ENCODE data around the gene RNASEH2A. TPM values are rescaled to one million over a fixed set of nuclear protein-coding genes. Genes with fewer than 3 reads are reported as not detected.
A peak's percentile ranks its signal among the peaks of the same experiment; 100 is the strongest.

The RNASEH2A gene
- total and polyA plus RNA-seq, 4 experiments from 2014 or later, result 10.5 to 23.5 (median 14.7) TPM

GRCh38 chr19:12785431-12786031, 20.9 kb upstream of the RNASEH2A start:
- POLR2A ChIA-PET (ENCODE audit: partially characterized antibody), result interaction anchor here (1.1 to 20.0 kb wide), 2 partner anchors 9 to 67 kb away, joined by 3 to 1162 read pairs; partner anchors contain the start of gene HOOK2
- Histone ChIP-seq H3K4me1 (ENCODE audit: insufficient read depth, low read length) (peaks cover 71% of the 10 kb centered on the region), H3K9me3 (ENCODE audit: control insufficient read depth in 1 of 2, low read length in 2 of 2) (no peaks in the 10 kb centered on the region), H3K27ac (ENCODE audit: low read depth, low read length) (peak overlapping the region; percentile 99), H3K4me3 (ENCODE audit: low read length in 2 of 2) (no peak overlapping the region), H3K36me3 (ENCODE audit: insufficient read depth, low read length) (no peaks in the 10 kb centered on the region), H3K27me3 (ENCODE audit: insufficient read depth, low read length) (no peaks in the 10 kb centered on the region)
- H3K4me1 Mint-ChIP-seq, result peaks cover 16 to 36% (median 26%) of the 10 kb centered on the region in 4 donors
- intact Hi-C loops (cut with micrococcal nuclease), result no loop called here
- no peaks in the 10 kb centered on the region for H3K27me3 Mint-ChIP-seq
- DNase-seq, result peak in 1 of 5 donors; percentile 24
- CTCF ChIA-PET (ENCODE audit: partially characterized antibody), result interaction anchor here (1.0 to 1.1 kb wide), 2 partner anchors 9 to 11 kb away, joined by 4 read pairs; no protein-coding TSS in a partner anchor
- H3K36me3 Mint-ChIP-seq, result peaks cover 0 to 5% of the 10 kb centered on the region in 2 donors
- peaks cover 0 to 1% (median 0%) of the 10 kb centered on the region in 8 donors for H3K9me3 Mint-ChIP-seq
- no peak overlapping the region for H3K27ac Mint-ChIP-seq
- no peak overlapping the region for H3K4me3 Mint-ChIP-seq

- Histone ChIP-seq H3K9me3 (ENCODE audit: control insufficient read depth in 1 of 2, low read length in 2 of 2) (no peaks in the 10 kb centered on the region), H3K27me3 (ENCODE audit: insufficient read depth, low read length) (no peaks in the 10 kb centered on the region), H3K36me3 (ENCODE audit: insufficient read depth, low read length) (no peaks in the 10 kb centered on the region), H3K4me1 (ENCODE audit: insufficient read depth, low read length) (peaks cover 75% of the 10 kb centered on the region), H3K4me3 (ENCODE audit: low read length in 2 of 2) (no peak overlapping the region), H3K27ac (ENCODE audit: low read depth, low read length) (peak overlapping the region; percentile 99)
- intact Hi-C loops (cut with micrococcal nuclease), result no loop called here
- H3K27me3 Mint-ChIP-seq, result no peaks in the 10 kb centered on the region
- peak overlapping the region in 2 of 8 donors; percentile 12 to 33 for H3K4me3 Mint-ChIP-seq
- peaks cover 22 to 41% (median 31%) of the 10 kb centered on the region in 4 donors for H3K4me1 Mint-ChIP-seq
- DNase-seq, result peak in 1 of 5 donors; percentile 54
- peak overlapping the region in 6 of 7 donors; percentile 29 to 99 (median 66) for H3K27ac Mint-ChIP-seq
- peaks cover 0 to 3% (median 0%) of the 10 kb centered on the region in 8 donors for H3K9me3 Mint-ChIP-seq
- ChIA-PET CTCF (ENCODE audit: partially characterized antibody) (interaction anchor here (0.7 to 3.2 kb wide), 4 partner anchors 8 to 10 kb away, joined by 3 to 14 read pairs (median 4); no protein-coding TSS in a partner anchor), POLR2A (ENCODE audit: partially characterized antibody) (interaction anchor here (1.1 to 20.0 kb wide), 3 partner anchors 10 to 68 kb away, joined by 3 to 1162 read pairs (median 13); partner anchors contain the start of gene HOOK2)
- peaks cover 0 to 11% of the 10 kb centered on the region in 2 donors for H3K36me3 Mint-ChIP-seq
These were observed 20.1 kb upstream of the RNASEH2A start for GRCh38 chr19:12786141-12786870.

DNA sequence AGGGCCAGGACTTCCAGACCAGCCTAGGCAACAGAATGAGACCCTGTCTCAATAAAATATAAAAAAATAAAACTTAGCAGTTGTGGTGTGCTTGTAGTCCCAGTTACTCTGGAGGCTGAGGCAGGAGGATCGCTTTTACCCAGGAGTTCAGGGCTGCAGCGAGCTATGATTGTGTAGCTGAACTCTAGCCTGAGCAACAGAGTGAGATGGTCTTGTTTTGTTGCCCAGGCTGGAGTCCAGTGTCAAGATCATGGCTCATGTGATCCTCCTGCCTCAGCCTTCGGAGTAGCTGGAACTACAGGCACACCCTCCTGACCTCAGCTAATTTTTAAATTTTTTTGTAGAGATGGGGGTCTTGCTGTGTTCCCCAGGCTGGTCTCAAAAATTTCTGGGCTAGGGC, 19.4 kb upstream of the RNASEH2A start:
- H3K27me3 Mint-ChIP-seq, result no peaks in the 10 kb centered on the region
- Histone ChIP-seq H3K27ac (ENCODE audit: low read depth, low read length) (peak overlapping the region; percentile 99), H3K36me3 (ENCODE audit: insufficient read depth, low read length) (no peaks in the 10 kb centered on the region), H3K9me3 (ENCODE audit: control insufficient read depth in 1 of 2, low read length in 2 of 2) (no peaks in the 10 kb centered on the region), H3K27me3 (ENCODE audit: insufficient read depth, low read length) (no peaks in the 10 kb centered on the region), H3K4me3 (ENCODE audit: low read length in 2 of 2) (no peak overlapping the region), H3K4me1 (ENCODE audit: insufficient read depth, low read length) (peaks cover 69% of the 10 kb centered on the region)
- H3K4me1 Mint-ChIP-seq, result peaks cover 17 to 35% (median 26%) of the 10 kb centered on the region in 4 donors
- no peak overlapping the region for H3K4me3 Mint-ChIP-seq
- CTCF ChIA-PET (ENCODE audit: partially characterized antibody), result interaction anchor here (0.7 to 3.2 kb wide), 2 partner anchors 9 kb away, joined by 3 to 14 read pairs; no protein-coding TSS in a partner anchor
- H3K27ac Mint-ChIP-seq, result peak overlapping the region in 6 of 7 donors; percentile 46 to 99 (median 82)
- H3K36me3 Mint-ChIP-seq, result peaks cover 0 to 15% of the 10 kb centered on the region in 2 donors
- DNase-seq, result no peak
- H3K9me3 Mint-ChIP-seq, result peaks cover 0 to 9% (median 0%) of the 10 kb centered on the region in 8 donors
- intact Hi-C loops (cut with micrococcal nuclease), result no loop called here
- POLR2A ChIA-PET (ENCODE audit: partially characterized antibody), result interaction anchor here (2.3 to 20.0 kb wide), 2 partner anchors 10 to 11 kb away, joined by 13 to 1162 read pairs; partner anchors contain the start of gene HOOK2

DNA sequence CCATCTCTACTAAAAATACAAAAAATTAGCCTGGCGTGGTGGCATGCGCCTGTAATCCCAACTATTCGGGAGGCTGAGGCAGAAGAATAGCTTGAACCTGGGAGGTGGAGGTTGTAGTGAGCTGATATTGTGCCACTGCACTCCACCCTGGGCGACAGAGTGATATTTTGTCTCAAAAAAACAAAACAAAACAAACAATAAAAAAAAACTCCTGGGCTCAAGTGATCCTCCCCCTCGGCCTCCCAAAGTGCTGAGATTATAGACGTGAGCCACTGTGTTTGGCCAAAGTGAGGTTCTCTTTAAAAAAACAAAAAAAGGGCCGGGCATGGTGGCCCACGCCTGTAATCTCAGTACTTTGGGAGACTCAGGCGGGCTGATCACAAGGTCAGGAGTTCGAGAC, 18.9 kb upstream of the RNASEH2A start:
- Mint-ChIP-seq H3K9me3 (peaks cover 0 to 12% (median 0%) of the 10 kb centered on the region in 8 donors), H3K27me3 (no peaks in the 10 kb centered on the region), H3K36me3 (peaks cover 0 to 13% of the 10 kb centered on the region in 2 donors), H3K27ac (peak overlapping the region in 6 of 7 donors; percentile 46 to 100 (median 99)), H3K4me1 (peaks cover 14 to 31% (median 22%) of the 10 kb centered on the region in 4 donors), H3K4me3 (no peak overlapping the region)
- POLR2A ChIA-PET (ENCODE audit: partially characterized antibody), result interaction anchor here (2.3 to 20.0 kb wide), 3 partner anchors 10 to 15 kb away, joined by 8 to 1162 read pairs (median 13); partner anchors contain the start of genes HOOK2, PRDX2 and THSD8
- Histone ChIP-seq H3K36me3 (ENCODE audit: insufficient read depth, low read length) (no peaks in the 10 kb centered on the region), H3K9me3 (ENCODE audit: control insufficient read depth in 1 of 2, low read length in 2 of 2) (no peaks in the 10 kb centered on the region), H3K4me3 (ENCODE audit: low read length in 2 of 2) (no peak overlapping the region), H3K27me3 (ENCODE audit: insufficient read depth, low read length) (no peaks in the 10 kb centered on the region), H3K27ac (ENCODE audit: low read depth, low read length) (peak overlapping the region; percentile 100), H3K4me1 (ENCODE audit: insufficient read depth, low read length) (peaks cover 68% of the 10 kb centered on the region)
- CTCF ChIA-PET (ENCODE audit: partially characterized antibody), result interaction anchor here (0.6 to 3.2 kb wide), 2 partner anchors 9 to 10 kb away, joined by 4 to 14 read pairs; no protein-coding TSS in a partner anchor
- DNase-seq, result no peak
- intact Hi-C loops (cut with micrococcal nuclease), result no loop called here

DNA sequence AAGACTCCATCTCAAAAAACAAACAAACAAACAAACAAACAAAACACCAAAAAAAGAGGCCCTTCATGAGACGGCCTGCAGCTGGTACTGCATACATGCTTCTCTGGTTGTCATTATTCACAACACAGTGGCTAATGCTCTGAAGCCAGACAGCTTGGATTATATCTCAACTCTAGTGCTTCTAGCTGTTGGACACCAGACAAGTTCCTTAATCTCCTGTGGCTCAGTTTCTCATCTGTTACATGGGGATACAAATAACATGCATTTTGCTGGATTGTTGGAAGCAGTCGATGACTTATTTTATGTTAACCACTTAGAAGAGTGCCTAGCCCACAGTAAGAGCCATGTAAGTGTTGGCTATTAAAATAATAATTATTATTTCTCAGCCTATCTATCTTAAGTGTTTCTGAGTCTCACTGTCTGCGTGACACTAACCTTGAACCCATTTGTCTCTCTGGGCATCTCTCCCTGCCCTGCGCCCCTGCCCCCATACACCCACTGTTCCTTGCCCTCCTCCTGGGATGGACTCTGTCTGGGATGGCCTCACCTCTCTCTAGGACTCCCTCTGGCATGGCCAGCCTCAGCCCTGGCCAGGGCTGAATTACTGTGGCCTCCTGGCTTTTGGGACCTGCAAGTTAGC, 18.2 kb upstream of the RNASEH2A start:
- no peak overlapping the region for H3K4me3 ChIP-seq (ENCODE audit: low read length in 2 of 2)
- peaks cover 3 to 18% of the 10 kb centered on the region in 2 donors for H3K36me3 Mint-ChIP-seq
- H3K9me3 Mint-ChIP-seq, result peaks cover 0 to 18% (median 0%) of the 10 kb centered on the region in 8 donors
- no peaks in the 10 kb centered on the region for H3K27me3 ChIP-seq (ENCODE audit: insufficient read depth, low read length)
- no peaks in the 10 kb centered on the region for H3K36me3 ChIP-seq (ENCODE audit: insufficient read depth, low read length)
- peak overlapping the region; percentile 100 for H3K27ac ChIP-seq (ENCODE audit: low read depth, low read length)
- no peaks in the 10 kb centered on the region for H3K9me3 ChIP-seq (ENCODE audit: control insufficient read depth in 1 of 2, low read length in 2 of 2)
- POLR2A ChIA-PET (ENCODE audit: partially characterized antibody), result interaction anchor here (1.3 to 20.0 kb wide), 4 partner anchors 9 to 65 kb away, joined by 3 to 1162 read pairs (median 10); partner anchors contain the start of genes HOOK2, PRDX2, THSD8 and TNPO2
- intact Hi-C loops (cut with micrococcal nuclease), result no loop called here
- H3K4me1 Mint-ChIP-seq, result peaks cover 14 to 31% (median 22%) of the 10 kb centered on the region in 4 donors
- no peaks in the 10 kb centered on the region for H3K27me3 Mint-ChIP-seq
- H3K4me3 Mint-ChIP-seq, result peak overlapping the region in 7 of 8 donors; percentile 9 to 90 (median 50)
- peaks cover 62% of the 10 kb centered on the region for H3K4me1 ChIP-seq (ENCODE audit: insufficient read depth, low read length)
- CTCF ChIA-PET (ENCODE audit: partially characterized antibody), result interaction anchor here (0.6 to 3.2 kb wide), 3 partner anchors 9 to 28 kb away, joined by 3 to 14 read pairs (median 4); no protein-coding TSS in a partner anchor
- H3K27ac Mint-ChIP-seq, result peak overlapping the region in 6 of 7 donors; percentile 98 to 100 (median 99)
- DNase-seq, result no peak

- POLR2A ChIA-PET (ENCODE audit: partially characterized antibody), result interaction anchor here (1.1 to 20.0 kb wide), 5 partner anchors 8 to 65 kb away, joined by 3 to 1162 read pairs (median 8); partner anchors contain the start of genes GET3, HOOK2, PRDX2 and THSD8
- H3K4me1 Mint-ChIP-seq, result peaks cover 11 to 34% (median 18%) of the 10 kb centered on the region in 4 donors
- peaks cover 0 to 21% (median 0%) of the 10 kb centered on the region in 8 donors for H3K9me3 Mint-ChIP-seq
- DNase-seq, result peak in 3 of 5 donors; percentile 39 to 84 (median 46)
- H3K27ac ChIP-seq (ENCODE audit: low read depth, low read length), result peak overlapping the region; percentile 100
- H3K36me3 Mint-ChIP-seq, result peaks cover 4 to 21% of the 10 kb centered on the region in 2 donors
- H3K27me3 Mint-ChIP-seq, result no peaks in the 10 kb centered on the region
- no peaks in the 10 kb centered on the region for H3K27me3 ChIP-seq (ENCODE audit: insufficient read depth, low read length)
- peaks cover 56% of the 10 kb centered on the region for H3K4me1 ChIP-seq (ENCODE audit: insufficient read depth, low read length)
- intact Hi-C loops (cut with micrococcal nuclease), result no loop called here
- peak overlapping the region in 6 of 7 donors; percentile 98 to 100 (median 99) for H3K27ac Mint-ChIP-seq
- H3K4me3 Mint-ChIP-seq, result peak overlapping the region; percentile 27 to 90 (median 81)
- no peaks in the 10 kb centered on the region for H3K36me3 ChIP-seq (ENCODE audit: insufficient read depth, low read length)
- H3K9me3 ChIP-seq (ENCODE audit: control insufficient read depth in 1 of 2, low read length in 2 of 2), result no peaks in the 10 kb centered on the region
- H3K4me3 ChIP-seq (ENCODE audit: low read length in 2 of 2), result peak overlapping the region in 1 of 2 donors; percentile 27
- CTCF ChIA-PET (ENCODE audit: partially characterized antibody), result interaction anchor here (1.6 to 3.2 kb wide), 2 partner anchors 11 to 29 kb away, joined by 3 to 14 read pairs; no protein-coding TSS in a partner anchor
These were observed 17.7 kb upstream of the RNASEH2A start for GRCh38 chr19:12788682-12789097.

Data from CD4-positive, alpha-beta memory T cell (primary cell).